PFSK-1 (cell line): ENCODE results near the gene SIVA1.

ENCODE experiments used
- FOXP2 ChIP-seq: optimal IDR thresholded peaks from 2 replicates; pipeline ENCODE3; 2011; ENCODE audit warnings: borderline replicate concordance, control low read depth, inconsistent platforms; ENCODE audit not compliant: insufficient read depth; ENCODE audit errors: extremely low read length, extremely low read depth
- POLR2AphosphoS5 ChIP-seq: IDR thresholded peaks from 2 replicates; pipeline ENCODE4 v1.6.1; 2012; ENCODE audit warnings: low read depth, mild to moderate bottlenecking, control low read depth, low read length, moderate library complexity
- REST ChIP-seq, 2 experiments: IDR thresholded peaks; 2 replicates each; pipeline versions ENCODE4 v1.6.1 to v1.8.0; 2011 to 2012; ENCODE audit warnings: low read depth in 2 of 2, low read length in 2 of 2, control low read depth in 1 of 2, inconsistent platforms in 1 of 2, mild to moderate bottlenecking in 1 of 2, moderate library complexity in 1 of 2; ENCODE audit not compliant: insufficient read depth in 1 of 2
- SIN3A ChIP-seq: IDR thresholded peaks from 2 replicates; pipeline ENCODE4 v1.6.1; 2012; ENCODE audit warnings: mild to moderate bottlenecking, low read length, moderate library complexity, borderline replicate concordance; ENCODE audit not compliant: insufficient read depth
- TAF1 ChIP-seq: IDR thresholded peaks from 2 replicates; pipeline ENCODE4 v1.6.1; 2012; ENCODE audit warnings: low read length, control low read depth, borderline replicate concordance; ENCODE audit not compliant: insufficient read depth

Gene SIVA1

DNA sequence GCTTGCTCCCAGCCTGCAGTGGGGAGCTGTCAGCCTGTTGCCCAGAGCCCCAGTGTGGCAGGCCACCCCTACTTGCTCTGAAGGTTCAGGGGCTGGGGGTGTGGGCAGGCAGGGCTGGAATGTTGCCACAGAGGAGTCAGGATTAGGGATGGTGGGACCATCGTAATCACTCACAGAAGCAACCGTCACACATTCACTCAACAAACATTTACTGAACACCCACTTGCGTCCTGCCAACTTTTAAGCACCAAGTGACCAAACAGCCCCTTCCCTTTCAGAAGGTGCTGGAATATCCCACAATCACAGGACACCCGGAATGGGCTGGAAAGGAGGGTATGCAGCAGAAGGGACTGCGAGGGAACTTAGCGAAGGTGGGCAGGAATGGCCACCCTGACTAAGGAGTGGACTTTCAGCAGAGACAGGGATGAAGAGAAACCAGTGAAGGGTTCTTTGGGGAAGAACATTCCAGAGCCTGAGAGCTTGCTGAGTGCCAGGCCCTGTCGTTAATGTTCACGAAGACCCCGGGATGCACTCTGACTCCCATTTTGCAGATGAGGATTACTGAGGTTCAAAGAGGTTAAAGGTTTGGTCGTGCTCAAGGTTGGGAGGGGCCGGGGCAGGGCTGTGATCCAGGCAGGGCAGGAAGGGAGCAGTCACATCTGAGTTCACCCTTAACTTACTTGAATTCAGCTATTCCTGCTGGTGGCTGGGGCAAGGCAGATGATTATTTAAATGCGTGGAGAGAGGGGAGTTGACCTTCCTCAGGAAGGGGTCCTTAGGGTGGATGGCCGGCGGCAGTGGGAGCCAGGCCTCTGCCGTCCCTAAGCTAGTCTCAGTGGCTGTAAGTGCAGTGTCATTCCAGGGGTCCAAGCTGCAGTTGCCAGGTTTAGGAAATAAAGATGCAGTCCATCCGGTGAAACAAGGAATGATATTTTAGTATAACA, 45.6 kb downstream of the SIVA1 start:
- TF ChIP-seq REST (IDR thresholded peaks at IDR 0.05; ENCODE audit: insufficient read depth in 1 of 2, low read depth in 2 of 2, low read length in 2 of 2) (no peak), FOXP2 (no peak), TAF1 (no peak), POLR2AphosphoS5 (no peak), SIN3A (no peak)

DNA sequence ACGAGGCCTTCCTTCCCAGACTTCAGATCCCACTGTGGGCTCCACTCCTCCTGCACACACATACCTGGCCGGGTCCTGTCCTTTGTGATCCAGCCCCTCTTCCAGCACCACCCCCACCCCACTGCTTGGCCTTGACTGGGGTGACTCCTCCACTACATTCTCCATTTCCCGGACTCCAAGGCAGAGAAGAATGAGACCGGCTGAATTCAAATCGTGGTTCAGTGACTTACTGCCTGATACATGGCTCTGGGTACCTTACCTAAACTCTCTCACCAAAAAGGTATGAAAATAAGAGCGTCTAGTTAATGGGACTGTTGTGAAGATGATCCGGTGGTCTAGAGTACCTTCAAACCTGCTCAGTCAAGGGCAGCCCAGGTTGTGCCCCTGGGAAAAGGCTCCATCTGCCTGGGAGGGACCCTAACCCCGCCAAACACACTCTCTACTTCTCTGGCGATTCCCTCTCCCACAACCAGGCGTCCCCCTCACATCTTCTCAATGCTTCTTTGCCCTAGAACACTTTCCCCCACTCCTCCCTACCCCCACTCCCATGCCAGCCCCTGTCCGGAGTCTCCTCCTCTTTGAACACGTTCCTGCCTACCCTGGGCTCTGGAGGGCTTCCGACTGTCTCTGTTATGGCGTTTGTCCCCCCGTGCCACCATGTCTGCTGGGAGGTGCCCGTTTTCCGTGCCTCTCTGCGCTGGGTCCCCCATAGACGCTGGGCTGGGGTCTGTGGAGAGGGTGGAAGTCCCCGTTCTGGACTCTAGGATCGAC, 46.5 kb downstream of the SIVA1 start:
- TF ChIP-seq POLR2AphosphoS5 (no peak), FOXP2 (no peak), SIN3A (no peak), REST (IDR thresholded peaks at IDR 0.05; ENCODE audit: insufficient read depth in 1 of 2, low read depth in 2 of 2, low read length in 2 of 2) (no peak), TAF1 (no peak)

- TF ChIP-seq POLR2AphosphoS5 (no peak), TAF1 (no peak), REST (IDR thresholded peaks at IDR 0.05; ENCODE audit: insufficient read depth in 1 of 2, low read depth in 2 of 2, low read length in 2 of 2) (no peak), SIN3A (no peak), FOXP2 (no peak)
Measured at GRCh38 chr14:104800015-104800770, 47.2 kb downstream of the SIVA1 start.

DNA sequence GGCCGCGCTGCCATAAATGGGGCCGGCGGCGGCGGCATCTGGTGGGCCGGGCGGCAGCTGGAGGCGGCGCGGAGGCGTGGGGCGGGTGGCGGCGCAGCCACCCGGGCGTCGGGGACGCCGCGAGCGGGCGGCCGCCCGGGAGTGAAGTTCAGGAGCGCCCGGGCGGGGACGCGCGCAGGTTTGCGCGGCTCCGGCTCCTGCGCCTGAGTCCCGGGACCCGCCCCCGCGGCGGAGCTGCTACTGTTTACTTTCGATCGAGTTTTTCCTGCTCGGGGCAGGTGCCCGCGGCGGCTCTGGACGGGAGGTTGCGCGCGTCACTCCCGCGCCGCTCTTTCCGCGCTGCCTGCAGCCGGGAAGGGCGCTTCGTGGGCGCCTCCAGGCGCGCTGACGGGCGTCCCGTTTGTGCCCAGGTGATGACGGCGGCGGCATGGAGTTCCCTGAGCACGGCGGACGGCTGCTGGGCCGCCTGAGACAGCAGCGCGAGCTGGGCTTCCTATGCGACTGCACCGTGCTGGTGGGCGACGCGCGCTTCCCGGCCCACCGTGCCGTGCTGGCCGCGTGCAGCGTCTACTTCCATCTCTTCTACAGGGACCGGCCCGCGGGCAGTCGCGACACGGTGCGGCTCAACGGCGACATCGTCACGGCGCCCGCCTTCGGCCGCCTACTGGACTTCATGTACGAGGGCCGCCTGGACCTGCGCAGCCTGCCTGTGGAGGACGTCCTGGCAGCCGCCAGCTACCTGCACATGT, 48.0 kb downstream of the SIVA1 start, which contains the start of gene ZBTB42:
TSS of gene ZBTB42 (plus strand) at position 331 of the 749 bp plus-strand sequence. CDS start at position 428, 97 bp downstream.
- no peak for TF ChIP-seq FOXP2
- TF ChIP-seq SIN3A = no peak
- no peak for TF ChIP-seq TAF1
- TF ChIP-seq REST (IDR thresholded peaks at IDR 0.05; ENCODE audit: insufficient read depth in 1 of 2, low read depth in 2 of 2, low read length in 2 of 2) = no peak
- no peak for TF ChIP-seq POLR2AphosphoS5
